HG03521 (cell line): ENCODE measurements around the gene SLC12A7.
"Not testable (repeated sequence)": the region's sequence is repeated elsewhere in the genome, so short reads cannot be mapped to it uniquely, and the experiment has no call there.

Source experiments
- ATAC-seq: cut with Tn5 transposase; IDR thresholded peaks from one replicate; pipeline ENCODE4 v1.9.1; 2021; ENCODE audit warnings: mild to moderate bottlenecking, moderate library complexity; ENCODE audit not compliant: unreplicated experiment

Gene SLC12A7

DNA sequence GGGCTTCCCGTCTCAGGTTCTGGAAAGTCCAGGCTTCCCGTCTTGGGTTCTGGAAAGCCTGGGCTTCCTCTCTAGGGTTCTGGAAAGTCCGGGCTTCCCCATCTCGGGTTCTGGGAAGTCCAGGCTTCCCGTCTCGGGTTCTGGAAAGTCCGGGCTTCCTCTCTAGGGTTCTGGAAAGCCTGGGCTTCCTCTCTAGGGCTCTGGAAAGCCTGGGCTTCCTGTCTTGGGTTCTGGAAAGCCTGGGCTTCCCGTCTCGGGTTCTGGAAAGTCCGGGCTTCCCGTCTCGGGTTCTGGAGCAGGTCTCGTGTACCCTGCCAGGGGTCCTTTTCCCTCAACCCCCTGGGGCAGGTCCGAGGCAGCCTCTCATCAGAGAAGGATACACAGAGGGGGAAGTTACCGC is 28.8 kb downstream of the SLC12A7 start:
- ATAC-seq: not testable (repeated sequence)

GRCh38 chr5:1081519-1081918 is 30.3 kb downstream of the SLC12A7 start:
- no peak for ATAC-seq

GRCh38 chr5:1080432-1080831 is 31.4 kb downstream of the SLC12A7 start:
- no peak for ATAC-seq

GRCh38 chr5:1079961-1080360 is 31.9 kb downstream of the SLC12A7 start:
- ATAC-seq: no peak

DNA sequence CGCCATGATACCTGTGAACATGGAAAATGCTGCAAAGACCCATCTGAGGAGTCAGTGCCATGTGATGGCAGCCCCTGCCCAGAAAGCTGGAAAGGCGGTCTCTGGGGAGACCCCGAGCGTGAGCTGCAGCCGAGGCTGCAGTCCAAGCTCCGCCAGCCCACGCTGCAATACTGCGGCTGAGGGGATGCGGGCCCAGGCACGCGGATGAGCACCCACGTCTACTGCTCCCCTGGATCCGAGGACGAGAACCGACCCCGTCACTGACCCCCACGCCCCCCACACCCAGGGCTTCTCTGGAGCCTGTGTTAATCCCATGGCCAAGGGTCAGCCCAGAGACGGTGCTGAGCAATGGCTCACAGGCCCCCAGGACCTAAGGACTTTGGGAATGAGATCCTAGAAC is 32.4 kb downstream of the SLC12A7 start:
- ATAC-seq: no peak

DNA sequence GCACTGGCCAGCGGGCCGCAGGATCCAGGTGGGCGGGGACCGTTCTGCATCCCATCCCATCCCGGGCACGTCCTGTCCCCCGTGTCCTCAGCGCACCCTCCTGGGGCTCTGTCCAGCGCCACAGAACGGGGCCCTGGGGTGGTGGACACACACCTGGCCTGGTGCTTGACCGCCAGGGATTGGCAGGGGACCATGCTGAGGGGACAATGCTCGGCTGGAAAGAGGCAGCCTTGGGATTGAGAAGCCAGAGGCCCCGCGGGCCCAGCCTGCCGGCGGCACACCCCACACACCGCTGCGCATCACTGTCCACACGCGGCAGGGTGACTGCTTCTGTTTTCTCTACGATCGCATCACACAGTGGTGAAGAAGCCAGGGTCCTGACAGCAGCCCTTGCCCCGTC is 33.0 kb downstream of the SLC12A7 start:
- ATAC-seq: no peak

DNA sequence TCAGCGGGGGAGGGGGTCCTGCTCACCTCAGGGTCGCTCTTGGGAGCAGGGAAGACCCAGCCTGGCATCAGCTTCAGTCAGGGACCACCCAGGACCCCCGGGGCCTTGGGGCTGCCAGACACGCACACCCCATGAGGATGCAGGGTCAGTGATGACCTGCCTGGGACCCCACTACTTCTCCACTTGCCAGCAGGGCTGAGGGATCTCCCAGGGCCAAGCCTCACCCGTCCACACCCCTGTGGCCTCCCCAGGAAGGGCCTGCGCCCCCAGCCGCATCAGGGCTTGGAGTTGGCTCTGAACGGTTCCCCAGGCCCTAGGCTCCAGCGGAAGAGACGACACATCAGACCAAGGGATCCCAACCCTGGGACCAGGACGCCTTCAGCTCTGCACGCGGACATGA is 33.7 kb downstream of the SLC12A7 start:
- ATAC-seq: no peak

DNA sequence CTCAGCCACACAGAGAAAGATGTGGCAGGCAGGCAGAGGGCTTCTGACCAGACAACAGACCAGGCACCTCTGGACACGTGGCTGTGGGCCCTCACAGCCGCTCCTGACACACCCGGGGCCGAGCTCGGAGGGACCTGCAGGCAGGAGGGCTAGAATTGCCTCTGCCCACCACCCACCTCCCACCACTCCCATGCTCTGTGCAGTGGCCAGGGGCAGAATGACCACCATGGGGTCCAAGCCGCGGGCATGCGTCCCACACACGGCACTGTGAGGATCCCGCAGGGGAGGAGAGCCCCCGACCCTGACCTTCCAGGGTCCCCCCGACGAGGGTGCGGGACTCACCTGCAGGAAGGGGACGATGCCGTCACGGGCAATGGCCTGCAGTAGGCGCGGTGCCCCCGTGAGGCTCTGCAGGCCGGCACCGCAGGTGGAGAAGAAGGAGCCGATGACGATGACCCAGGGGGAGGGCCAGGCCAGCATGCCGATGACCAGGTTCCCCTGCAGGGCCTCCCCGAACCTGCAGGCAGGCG is 34.3 kb downstream of the SLC12A7 start:
- no peak for ATAC-seq

- ATAC-seq: no peak
These were observed 34.8 kb downstream of the SLC12A7 start for GRCh38 chr5:1077026-1077425.

DNA sequence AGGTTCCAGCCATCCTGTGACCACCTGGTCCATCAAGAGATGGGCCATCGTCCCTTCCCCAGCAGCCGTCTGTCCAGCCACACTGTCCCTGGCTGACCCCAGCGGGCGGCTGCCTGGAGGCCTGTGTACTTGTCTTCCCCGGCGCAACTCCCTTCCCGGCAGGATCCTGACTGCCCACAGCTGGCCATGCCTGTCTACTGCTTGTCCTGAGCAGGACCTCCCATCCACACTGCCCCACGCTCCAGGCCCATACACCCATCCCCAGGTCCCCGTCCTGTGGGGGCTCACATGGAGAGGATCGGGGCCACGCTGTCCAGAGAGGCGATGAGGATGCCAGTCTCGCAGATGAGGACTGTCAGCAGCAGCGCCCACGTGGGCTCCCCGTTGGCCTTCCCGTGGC is 35.5 kb downstream of the SLC12A7 start:
- no peak for ATAC-seq

DNA sequence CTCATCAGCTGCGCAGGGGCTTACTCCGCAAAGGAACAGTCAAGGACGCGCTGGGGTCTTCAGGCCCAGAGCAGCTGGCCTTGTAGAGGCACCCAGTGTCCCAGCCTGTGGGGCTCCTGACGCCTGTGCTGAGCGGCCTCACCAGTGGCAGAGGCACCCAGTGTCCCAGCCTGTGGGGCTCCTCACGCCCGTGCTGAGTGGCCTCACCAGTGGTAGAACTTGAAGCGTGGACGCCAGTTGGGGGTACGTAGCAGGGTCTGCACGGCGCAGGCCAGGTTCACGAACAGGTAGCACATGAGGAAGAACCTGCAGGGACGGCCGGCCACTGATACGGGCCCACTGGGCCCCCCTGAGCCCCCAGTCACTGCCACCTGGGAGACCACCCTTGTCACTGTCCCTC is 35.9 kb downstream of the SLC12A7 start:
- ATAC-seq: no peak

DNA sequence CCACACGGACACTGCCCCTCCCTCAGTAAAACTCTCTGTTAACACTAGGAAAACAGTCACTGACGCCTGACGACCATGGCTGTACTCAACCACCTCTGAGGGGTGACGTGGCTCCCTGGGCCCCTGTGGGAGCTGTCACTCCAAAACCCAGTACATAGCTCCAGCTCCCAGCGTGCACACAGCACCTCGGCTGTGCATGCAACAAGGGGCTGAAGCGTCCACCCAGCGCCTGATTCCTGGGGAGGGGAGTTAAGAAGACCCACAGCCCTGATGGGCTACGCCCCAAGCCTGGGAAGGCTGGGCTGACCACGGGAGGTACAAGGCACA is 36.3 kb downstream of the SLC12A7 start:
- ATAC-seq: no peak

GRCh38 chr5:1074816-1075554 is 36.9 kb downstream of the SLC12A7 start:
- ATAC-seq: no peak

DNA sequence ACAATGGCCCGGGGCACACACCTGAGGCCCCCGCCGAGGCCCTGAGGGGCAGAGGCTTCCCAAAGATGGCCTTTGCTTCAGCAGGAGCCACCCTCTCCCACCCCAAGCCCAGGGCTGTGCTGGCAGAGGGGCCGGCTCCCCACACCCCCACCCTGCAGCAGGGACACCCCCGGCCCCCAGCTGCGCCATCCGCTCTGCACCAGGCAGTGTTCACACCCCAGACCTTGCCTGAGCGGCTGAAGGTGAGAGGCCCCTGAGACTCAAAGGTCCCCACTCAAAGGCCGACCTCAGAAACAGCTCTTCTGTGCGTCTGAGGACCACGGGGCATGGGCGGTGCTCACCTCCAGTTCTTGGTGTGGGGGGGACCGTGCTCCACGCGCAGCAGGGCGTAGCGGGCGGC is 37.6 kb downstream of the SLC12A7 start:
- no peak for ATAC-seq

DNA sequence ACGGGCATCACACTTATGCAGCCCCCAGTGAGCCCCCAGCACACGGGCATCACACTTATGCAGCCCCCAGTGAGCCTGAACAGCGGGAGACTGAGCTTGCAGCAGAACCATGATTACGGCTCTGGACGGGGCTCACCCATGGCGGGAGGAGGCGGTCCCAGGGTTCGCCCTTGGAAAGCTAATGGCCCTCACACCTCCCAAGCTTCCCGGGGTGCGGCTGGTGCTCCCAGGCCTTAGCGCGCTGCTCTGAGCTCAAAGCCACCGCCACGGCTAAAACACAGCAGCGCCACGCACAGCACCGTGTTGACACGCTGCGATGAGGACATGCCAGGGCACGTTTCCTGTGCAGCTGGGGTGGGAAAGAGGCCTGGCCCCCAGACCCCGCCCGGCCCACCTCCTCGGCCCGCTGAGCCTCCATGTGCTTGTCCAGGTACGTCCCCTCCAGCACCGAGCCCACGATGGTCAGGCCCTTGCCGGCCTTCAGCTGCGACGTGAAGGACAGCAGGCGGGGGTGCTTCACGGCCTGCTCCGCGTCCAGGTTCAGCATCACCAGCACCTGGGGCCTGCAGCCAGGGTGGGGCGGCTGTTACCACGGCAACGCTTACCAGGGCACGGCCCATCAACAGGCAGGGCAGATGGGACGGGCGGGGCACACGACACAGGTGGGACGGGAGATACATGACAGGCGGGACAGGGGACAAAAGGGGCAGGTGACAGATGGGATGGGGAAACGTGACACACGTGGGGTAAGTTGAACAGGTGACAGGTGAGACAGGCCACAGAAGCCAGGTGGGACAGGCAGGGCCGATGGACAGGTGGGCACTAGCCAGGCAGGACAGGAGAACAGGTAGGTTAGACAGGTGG is 38.4 kb downstream of the SLC12A7 start:
- no peak for ATAC-seq

DNA sequence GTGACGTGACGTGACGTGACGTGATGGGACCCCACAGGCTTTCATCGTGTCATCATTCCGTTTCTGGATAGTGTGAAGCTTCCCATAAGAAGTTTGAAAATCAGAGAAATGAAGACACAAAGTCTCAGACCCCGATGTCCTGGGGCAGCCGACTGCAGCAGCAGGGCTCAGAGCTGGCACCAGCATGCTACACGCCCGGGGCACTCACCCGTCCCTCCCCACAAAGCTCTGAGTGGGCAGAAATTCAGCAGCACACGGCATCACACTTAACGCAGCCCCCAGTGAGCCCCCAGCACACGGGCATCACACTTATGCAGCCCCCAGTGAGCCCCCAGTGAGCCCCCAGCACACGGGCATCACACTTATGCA is 42.2 kb downstream of the SLC12A7 start:
- ATAC-seq: no peak

- ATAC-seq: no peak
These were observed 42.8 kb downstream of the SLC12A7 start for GRCh38 chr5:1068895-1069719.

DNA sequence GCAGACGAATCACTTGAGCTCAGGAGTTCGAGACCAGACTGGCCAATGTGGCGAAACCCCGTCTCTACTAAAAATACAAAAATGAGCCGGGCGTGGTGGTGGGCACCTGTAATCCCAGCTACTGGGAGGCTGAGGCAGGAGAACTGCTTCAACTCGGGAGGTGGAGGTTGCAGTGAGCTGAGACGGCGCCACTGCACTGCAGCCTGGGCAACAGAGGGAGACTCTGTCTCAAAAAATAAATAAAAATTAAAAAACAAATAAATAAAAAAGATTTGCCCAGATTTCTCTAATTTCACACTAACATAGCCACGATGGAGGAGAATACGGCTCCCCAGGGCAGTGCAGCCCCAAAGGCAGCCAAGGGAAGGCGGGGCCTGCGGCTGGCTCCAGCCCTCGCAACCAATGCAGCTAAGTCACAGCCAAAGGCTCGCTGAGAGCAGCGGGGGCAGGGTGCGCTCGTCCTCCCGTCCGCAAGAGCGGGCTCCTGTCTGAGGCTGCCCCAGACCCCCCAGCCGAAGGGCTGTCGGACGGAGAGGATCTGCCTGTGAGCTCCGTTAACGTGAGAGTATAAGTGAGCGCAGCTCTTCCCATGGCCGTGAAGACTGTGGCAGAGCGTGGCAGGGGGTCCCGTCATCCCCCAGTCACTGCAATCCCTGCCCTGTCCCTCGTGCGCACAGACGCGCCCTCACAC is 43.5 kb downstream of the SLC12A7 start:
- ATAC-seq: no peak

DNA sequence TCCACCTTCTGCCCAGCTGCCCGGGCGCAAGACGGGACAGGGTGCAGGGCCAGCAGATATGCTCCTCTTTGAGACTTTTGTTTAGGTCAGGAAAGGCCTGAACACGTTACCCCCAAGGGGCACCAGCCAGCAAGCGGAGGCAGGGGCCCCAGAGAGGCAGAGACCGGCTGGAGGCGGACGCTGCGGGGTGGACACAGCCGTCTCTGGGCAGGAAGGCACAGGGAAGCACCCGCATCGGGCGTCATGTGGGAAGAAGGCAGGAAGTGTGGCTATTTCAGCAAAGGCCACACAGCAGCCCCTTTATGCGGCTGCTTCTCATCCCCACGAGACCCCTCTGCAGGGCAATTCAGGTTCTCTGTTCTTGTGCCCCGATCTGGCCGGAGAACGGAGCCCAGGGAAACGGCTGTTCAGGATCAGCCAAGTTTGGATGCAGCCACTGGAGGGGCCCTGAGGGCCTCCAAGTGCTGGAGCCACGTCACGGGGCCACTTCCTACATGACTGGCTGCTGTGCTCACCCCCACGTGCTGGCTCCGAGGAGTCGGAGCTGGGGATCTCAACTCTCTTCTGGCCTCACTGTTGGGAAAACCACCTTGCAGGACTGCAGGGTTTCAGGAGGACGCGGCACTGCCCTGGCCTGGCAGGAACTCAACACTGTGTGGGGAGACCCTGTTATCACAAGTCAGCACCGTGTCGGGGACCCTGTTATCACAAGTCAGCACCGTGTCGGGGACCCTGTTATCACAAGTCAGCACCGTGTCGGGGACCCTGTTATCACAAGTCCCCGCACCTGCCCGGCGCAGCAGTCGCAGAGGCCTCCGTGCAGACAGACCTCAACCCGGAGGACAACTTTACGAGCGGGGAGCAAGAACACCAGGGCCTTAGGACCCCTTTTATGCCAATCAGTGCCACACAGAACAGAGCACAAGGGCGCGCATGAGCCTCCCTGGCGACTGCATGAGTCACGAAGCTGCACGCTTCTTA is 44.4 kb downstream of the SLC12A7 start:
- no peak for ATAC-seq

- no peak for ATAC-seq
These were observed 45.2 kb downstream of the SLC12A7 start for GRCh38 chr5:1066676-1067075.
